GM23338 (cell line): Measurements from ENCODE around the gene MAPK8. TPM values are rescaled to one million over a fixed set of nuclear protein-coding genes. Genes with fewer than 3 reads are reported as not detected.

Experiments used
- polyA plus RNA-seq: library from polyadenylated mRNA; unstranded; fragments of >200 nt; fragmentation: Nextera tagmentation; extraction: Ambion mirVana; gene quantifications from 2 replicates; pipeline ENCODE4 v1.2.1, GENCODE V29; 2016
- total RNA-seq: library from RNA; depleted of rRNA; stranded (reverse); fragments of >200 nt; shearing (Covaris generic); gene quantifications from 2 replicates; pipeline ENCODE4 v1.2.3, GENCODE V29; 2014; rRNA removed

The MAPK8 gene
- total and polyA plus RNA-seq, 2 experiments from 2014 or later, result 52.4 to 73.6 TPM

Other genes starting within 250 kb of the MAPK8 start
- gene FRMPD2, start 32.0 kb upstream of the MAPK8 start, total RNA-seq, result not detected in 2 replicates
- gene FRMPD2, start 32.0 kb upstream of the MAPK8 start, polyA plus RNA-seq, result not detected in 2 replicates